ENCODE measurements around the gene HPDL. TPM values are rescaled to one million over a fixed set of nuclear protein-coding genes. Genes with fewer than 3 reads are reported as not detected.

HPDL gene
- total RNA-seq, 1 donor from 2014 or later = 0.61 TPM

DNA sequence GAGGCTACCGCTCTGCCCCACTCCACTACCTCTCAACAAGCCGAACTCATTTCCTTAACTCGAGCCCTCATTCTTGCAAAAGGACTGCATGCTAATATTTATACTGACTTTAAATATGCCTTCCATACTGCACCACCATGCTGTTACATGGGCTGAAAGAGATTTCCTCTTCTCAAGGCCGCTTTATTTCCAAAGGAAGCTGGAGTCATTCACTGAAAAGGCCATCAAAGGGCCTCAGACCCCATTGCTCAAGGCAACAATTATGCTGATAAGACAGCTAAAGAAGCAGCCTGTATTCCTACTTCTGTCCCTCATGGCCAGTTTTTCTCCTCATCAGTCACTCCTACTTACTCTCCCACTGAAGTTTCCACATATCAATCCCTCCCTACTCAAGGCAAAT, 6.9 kb upstream of the HPDL start:
- H3K9me3 ChIP-seq (ENCODE audit: insufficient read depth, low read depth, low read length) = no peaks in the 10 kb centered on the region
- FAIRE-seq (no peak), DNase-seq (ENCODE audit: low read depth) (no peak)
- no peaks in the 10 kb centered on the region for H3K9me3 Mint-ChIP-seq (ENCODE audit: unreplicated experiment)
- H3K27me3 Mint-ChIP-seq (ENCODE audit: low read depth, unreplicated experiment) = no peaks in the 10 kb centered on the region
- H3K9ac ChIP-seq (ENCODE audit: low read length) = no peak overlapping the region
- no peak overlapping the region for H3K27ac Mint-ChIP-seq (ENCODE audit: unreplicated experiment)
- no peaks in the 10 kb centered on the region for H3K36me3 ChIP-seq (ENCODE audit: insufficient read depth, low read length)
- no peaks in the 10 kb centered on the region for H4K20me1 ChIP-seq (ENCODE audit: insufficient read depth, low read length)
- H3K4me1 ChIP-seq (ENCODE audit: insufficient read depth, low read length) = no peaks in the 10 kb centered on the region
- no peak overlapping the region for H3K4me3 ChIP-seq (ENCODE audit: insufficient read depth, low read depth, low read length)
- no peaks in the 10 kb centered on the region for H3K36me3 Mint-ChIP-seq (ENCODE audit: low read depth, unreplicated experiment)
- H3K4me2 ChIP-seq (ENCODE audit: low read length) = no peak overlapping the region
- no peak overlapping the region for H2AFZ ChIP-seq (ENCODE audit: low read depth, low read length)
- no peak overlapping the region for H3K27ac ChIP-seq (ENCODE audit: low read depth, low read length)
- TF ChIP-seq, protein P1, sequence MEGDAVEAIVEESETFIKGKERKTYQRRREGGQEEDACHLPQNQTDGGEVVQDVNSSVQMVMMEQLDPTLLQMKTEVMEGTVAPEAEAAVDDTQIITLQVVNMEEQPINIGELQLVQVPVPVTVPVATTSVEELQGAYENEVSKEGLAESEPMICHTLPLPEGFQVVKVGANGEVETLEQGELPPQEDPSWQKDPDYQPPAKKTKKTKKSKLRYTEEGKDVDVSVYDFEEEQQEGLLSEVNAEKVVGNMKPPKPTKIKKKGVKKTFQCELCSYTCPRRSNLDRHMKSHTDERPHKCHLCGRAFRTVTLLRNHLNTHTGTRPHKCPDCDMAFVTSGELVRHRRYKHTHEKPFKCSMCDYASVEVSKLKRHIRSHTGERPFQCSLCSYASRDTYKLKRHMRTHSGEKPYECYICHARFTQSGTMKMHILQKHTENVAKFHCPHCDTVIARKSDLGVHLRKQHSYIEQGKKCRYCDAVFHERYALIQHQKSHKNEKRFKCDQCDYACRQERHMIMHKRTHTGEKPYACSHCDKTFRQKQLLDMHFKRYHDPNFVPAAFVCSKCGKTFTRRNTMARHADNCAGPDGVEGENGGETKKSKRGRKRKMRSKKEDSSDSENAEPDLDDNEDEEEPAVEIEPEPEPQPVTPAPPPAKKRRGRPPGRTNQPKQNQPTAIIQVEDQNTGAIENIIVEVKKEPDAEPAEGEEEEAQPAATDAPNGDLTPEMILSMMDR (IDR thresholded peaks at IDR 0.05; ENCODE audit: insufficient read depth, low read depth, low read length) = no peak
- TF ChIP-seq EZH2 (IDR thresholded peaks at IDR 0.05; ENCODE audit: insufficient read depth, low read length) = no peak
- peaks cover 4% of the 10 kb centered on the region for H3K4me1 Mint-ChIP-seq (ENCODE audit: low read depth, unreplicated experiment)
- H3K79me2 ChIP-seq (ENCODE audit: insufficient read depth, low read length) = no peaks in the 10 kb centered on the region
- H3K4me3 Mint-ChIP-seq (ENCODE audit: unreplicated experiment) = no peak overlapping the region
- H3K27me3 ChIP-seq (ENCODE audit: insufficient read depth, low read length) = no peaks in the 10 kb centered on the region

DNA sequence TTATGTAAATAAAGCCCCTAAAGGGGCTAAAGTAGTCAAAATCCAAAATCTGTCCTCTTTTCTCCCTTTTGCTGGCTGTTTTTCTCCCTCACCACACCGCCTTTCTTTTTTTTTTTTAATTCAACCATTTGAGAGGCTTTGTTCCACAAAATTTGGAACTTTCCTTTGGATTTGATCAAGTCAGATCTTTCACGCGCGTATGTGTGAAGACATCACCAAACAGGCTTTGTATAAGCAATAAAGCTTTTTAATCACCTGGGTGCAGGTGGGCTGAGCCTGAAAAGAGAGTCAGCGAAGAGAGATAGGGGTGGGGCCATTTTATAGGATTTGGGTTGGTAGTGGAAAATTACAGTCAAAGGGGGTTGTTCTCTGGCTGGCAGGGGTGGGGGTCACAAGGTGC, 5.3 kb upstream of the HPDL start:
- H3K36me3 ChIP-seq (ENCODE audit: insufficient read depth, low read length) = no peaks in the 10 kb centered on the region
- no peak overlapping the region for H3K27ac ChIP-seq (ENCODE audit: low read depth, low read length)
- H3K4me1 ChIP-seq (ENCODE audit: insufficient read depth, low read length) = no peaks in the 10 kb centered on the region
- Mint-ChIP-seq H3K9me3 (ENCODE audit: unreplicated experiment) (no peaks in the 10 kb centered on the region), H3K27me3 (ENCODE audit: low read depth, unreplicated experiment) (no peaks in the 10 kb centered on the region), H3K36me3 (ENCODE audit: low read depth, unreplicated experiment) (no peaks in the 10 kb centered on the region), H3K4me3 (ENCODE audit: unreplicated experiment) (no peak overlapping the region), H3K27ac (ENCODE audit: unreplicated experiment) (no peak overlapping the region), H3K4me1 (ENCODE audit: low read depth, unreplicated experiment) (peaks cover 8% of the 10 kb centered on the region)
- no peak for FAIRE-seq
- H3K4me3 ChIP-seq (ENCODE audit: insufficient read depth, low read depth, low read length) = no peak overlapping the region
- no peaks in the 10 kb centered on the region for H3K27me3 ChIP-seq (ENCODE audit: insufficient read depth, low read length)
- H2AFZ ChIP-seq (ENCODE audit: low read depth, low read length) = no peak overlapping the region
- no peaks in the 10 kb centered on the region for H3K9me3 ChIP-seq (ENCODE audit: insufficient read depth, low read depth, low read length)
- no peak overlapping the region for H3K9ac ChIP-seq (ENCODE audit: low read length)
- no peak for DNase-seq (ENCODE audit: low read depth)
- no peak overlapping the region for H3K4me2 ChIP-seq (ENCODE audit: low read length)
- no peaks in the 10 kb centered on the region for H4K20me1 ChIP-seq (ENCODE audit: insufficient read depth, low read length)
- H3K79me2 ChIP-seq (ENCODE audit: insufficient read depth, low read length) = no peaks in the 10 kb centered on the region
- TF ChIP-seq, protein P1 (IDR thresholded peaks at IDR 0.05; ENCODE audit: insufficient read depth, low read depth, low read length) = no peak
- no peak for TF ChIP-seq EZH2 (IDR thresholded peaks at IDR 0.05; ENCODE audit: insufficient read depth, low read length)

DNA sequence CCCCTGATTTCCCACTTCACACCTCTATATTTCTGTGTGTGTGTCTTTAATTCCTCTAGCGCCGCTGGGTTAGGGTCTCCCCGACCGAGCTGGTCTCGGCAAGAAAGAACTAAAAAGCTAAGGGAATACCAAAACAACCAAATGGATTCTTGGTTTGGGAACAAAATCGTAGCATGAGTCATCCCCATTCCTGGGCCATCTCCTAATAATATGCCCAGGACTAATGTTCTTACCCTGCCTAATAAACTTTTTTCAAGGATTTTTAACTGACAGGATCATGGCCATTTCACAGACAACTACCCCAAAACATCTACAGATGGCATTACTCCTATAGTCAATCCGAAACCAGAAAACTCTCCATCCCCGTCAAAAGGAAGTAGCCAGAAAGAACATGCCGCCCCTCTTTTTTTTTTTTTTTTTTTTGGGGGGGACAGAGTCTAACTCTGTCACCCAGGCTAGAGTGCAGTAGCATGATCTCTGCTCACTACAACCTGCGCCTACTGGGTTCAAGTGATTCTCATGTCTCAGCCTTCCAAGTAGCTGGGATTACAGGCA, 4.1 kb upstream of the HPDL start:
- Histone ChIP-seq H3K9me3 (ENCODE audit: insufficient read depth, low read depth, low read length) (no peaks in the 10 kb centered on the region), H3K27ac (ENCODE audit: low read depth, low read length) (no peak overlapping the region), H3K27me3 (ENCODE audit: insufficient read depth, low read length) (no peaks in the 10 kb centered on the region), H3K4me1 (ENCODE audit: insufficient read depth, low read length) (peaks cover 8% of the 10 kb centered on the region), H3K36me3 (ENCODE audit: insufficient read depth, low read length) (no peaks in the 10 kb centered on the region), H2AFZ (ENCODE audit: low read depth, low read length) (no peak overlapping the region), H3K79me2 (ENCODE audit: insufficient read depth, low read length) (no peaks in the 10 kb centered on the region), H3K9ac (ENCODE audit: low read length) (no peak overlapping the region), H3K4me2 (ENCODE audit: low read length) (no peak overlapping the region), H3K4me3 (ENCODE audit: insufficient read depth, low read depth, low read length) (no peak overlapping the region), H4K20me1 (ENCODE audit: insufficient read depth, low read length) (no peaks in the 10 kb centered on the region)
- no peak for DNase-seq (ENCODE audit: low read depth)
- no peak for TF ChIP-seq EZH2 (IDR thresholded peaks at IDR 0.05; ENCODE audit: insufficient read depth, low read length)
- TF ChIP-seq, protein P1 (IDR thresholded peaks at IDR 0.05; ENCODE audit: insufficient read depth, low read depth, low read length) = no peak
- Mint-ChIP-seq H3K4me3 (ENCODE audit: unreplicated experiment) (no peak overlapping the region), H3K9me3 (ENCODE audit: unreplicated experiment) (no peaks in the 10 kb centered on the region), H3K36me3 (ENCODE audit: low read depth, unreplicated experiment) (no peaks in the 10 kb centered on the region), H3K4me1 (ENCODE audit: low read depth, unreplicated experiment) (peaks cover 8% of the 10 kb centered on the region), H3K27ac (ENCODE audit: unreplicated experiment) (no peak overlapping the region), H3K27me3 (ENCODE audit: low read depth, unreplicated experiment) (no peaks in the 10 kb centered on the region)
- no peak for FAIRE-seq

All from astrocyte (in vitro differentiated cells and primary cell).